ENCODE measurements around the gene COA8. TPM values are rescaled to one million over a fixed set of nuclear protein-coding genes. Genes with fewer than 3 reads are reported as not detected.

Gene COA8
- total and polyA plus RNA-seq, 2 of the 13 experiments (the other 11 are each of a cell fraction or from before 2014, with no cell fraction given), result 10.9 to 25.1 TPM

DNA sequence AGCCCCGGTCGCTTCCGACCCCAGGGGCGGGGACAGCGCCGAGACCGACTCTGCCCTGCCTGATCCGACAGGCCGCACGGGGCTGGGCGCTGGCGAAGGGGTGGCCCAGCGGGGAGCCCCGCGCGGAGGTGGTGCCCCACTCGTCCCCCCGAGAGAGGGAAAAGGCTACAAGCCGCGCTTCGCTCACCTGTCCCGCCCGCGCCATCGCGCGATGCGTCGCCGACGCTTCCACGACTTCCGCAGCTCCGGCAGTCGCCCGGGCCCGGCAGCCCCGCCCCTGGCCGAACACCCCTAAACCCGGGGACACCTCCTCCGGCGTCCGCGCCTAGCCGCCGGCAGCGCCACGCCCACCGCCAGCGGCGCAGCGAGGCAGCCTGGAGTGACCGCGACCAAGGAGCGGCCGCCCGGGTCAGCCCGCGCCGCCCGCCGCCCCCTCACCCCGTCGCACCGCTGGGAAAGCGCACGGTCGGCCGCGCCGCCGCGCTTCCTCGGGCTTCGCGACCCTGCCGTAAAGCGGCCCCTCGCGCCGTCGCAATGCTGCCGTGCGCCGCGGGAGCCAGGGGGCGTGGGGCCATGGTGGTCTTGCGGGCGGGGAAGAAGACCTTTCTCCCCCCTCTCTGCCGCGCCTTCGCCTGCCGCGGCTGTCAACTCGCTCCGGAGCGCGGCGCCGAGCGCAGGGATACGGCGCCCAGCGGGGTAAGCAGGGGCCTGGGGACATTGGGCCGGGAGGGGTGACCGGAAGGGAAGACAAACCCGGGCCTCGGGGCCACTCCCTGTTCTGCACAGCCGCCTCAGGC, at the start of gene COA8, which contains the start of gene BAG5 (continued):
- TF ChIP-seq KLF16 (CRISPR knock-in tag; IDR thresholded peaks at IDR 0.05), result peak in 1 of 2 experiments; percentile 62; a peak in 1 of 4 replicates
- TF ChIP-seq, protein P1, sequence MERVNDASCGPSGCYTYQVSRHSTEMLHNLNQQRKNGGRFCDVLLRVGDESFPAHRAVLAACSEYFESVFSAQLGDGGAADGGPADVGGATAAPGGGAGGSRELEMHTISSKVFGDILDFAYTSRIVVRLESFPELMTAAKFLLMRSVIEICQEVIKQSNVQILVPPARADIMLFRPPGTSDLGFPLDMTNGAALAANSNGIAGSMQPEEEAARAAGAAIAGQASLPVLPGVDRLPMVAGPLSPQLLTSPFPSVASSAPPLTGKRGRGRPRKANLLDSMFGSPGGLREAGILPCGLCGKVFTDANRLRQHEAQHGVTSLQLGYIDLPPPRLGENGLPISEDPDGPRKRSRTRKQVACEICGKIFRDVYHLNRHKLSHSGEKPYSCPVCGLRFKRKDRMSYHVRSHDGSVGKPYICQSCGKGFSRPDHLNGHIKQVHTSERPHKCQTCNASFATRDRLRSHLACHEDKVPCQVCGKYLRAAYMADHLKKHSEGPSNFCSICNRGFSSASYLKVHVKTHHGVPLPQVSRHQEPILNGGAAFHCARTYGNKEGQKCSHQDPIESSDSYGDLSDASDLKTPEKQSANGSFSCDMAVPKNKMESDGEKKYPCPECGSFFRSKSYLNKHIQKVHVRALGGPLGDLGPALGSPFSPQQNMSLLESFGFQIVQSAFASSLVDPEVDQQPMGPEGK (CRISPR knock-in tag; IDR thresholded peaks at IDR 0.05), result peak; percentile 94
- no peak for TF ChIP-seq MTF1 (CRISPR knock-in tag; IDR thresholded peaks at IDR 0.05)
- TF ChIP-seq BHLHE40 (IDR thresholded peaks at IDR 0.05; ENCODE audit: low read length), result no peak
- TF ChIP-seq MIXL1 (CRISPR knock-in tag; IDR thresholded peaks at IDR 0.05), result no peak
- TF ChIP-seq ZNF782 (CRISPR knock-in tag; IDR thresholded peaks at IDR 0.05; ENCODE audit: borderline replicate concordance), result 0 out of 2 replicates have a peak, but pooled peaks have one; percentile 51
- TF ChIP-seq, protein P2, sequence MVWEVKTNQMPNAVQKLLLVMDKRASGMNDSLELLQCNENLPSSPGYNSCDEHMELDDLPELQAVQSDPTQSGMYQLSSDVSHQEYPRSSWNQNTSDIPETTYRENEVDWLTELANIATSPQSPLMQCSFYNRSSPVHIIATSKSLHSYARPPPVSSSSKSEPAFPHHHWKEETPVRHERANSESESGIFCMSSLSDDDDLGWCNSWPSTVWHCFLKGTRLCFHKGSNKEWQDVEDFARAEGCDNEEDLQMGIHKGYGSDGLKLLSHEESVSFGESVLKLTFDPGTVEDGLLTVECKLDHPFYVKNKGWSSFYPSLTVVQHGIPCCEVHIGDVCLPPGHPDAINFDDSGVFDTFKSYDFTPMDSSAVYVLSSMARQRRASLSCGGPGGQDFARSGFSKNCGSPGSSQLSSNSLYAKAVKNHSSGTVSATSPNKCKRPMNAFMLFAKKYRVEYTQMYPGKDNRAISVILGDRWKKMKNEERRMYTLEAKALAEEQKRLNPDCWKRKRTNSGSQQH (CRISPR knock-in tag; IDR thresholded peaks at IDR 0.05; ENCODE audit: low read depth), result 0 out of 2 replicates have a peak, but pooled peaks have one; percentile 41
- peak; percentile 61 for TF ChIP-seq ZNF790 (CRISPR knock-in tag; IDR thresholded peaks at IDR 0.05; ENCODE audit: borderline replicate concordance)
- no peak for TF ChIP-seq ATF1 (CRISPR knock-in tag; IDR thresholded peaks at IDR 0.05)
- no peak for TF ChIP-seq FOXP1 (IDR thresholded peaks at IDR 0.05)
- no peak for TF ChIP-seq FOXP1 (CRISPR knock-in tag; IDR thresholded peaks at IDR 0.05)
- TF ChIP-seq, protein P3, sequence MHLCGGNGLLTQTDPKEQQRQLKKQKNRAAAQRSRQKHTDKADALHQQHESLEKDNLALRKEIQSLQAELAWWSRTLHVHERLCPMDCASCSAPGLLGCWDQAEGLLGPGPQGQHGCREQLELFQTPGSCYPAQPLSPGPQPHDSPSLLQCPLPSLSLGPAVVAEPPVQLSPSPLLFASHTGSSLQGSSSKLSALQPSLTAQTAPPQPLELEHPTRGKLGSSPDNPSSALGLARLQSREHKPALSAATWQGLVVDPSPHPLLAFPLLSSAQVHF (CRISPR knock-in tag; IDR thresholded peaks at IDR 0.05), result no peak
- peak; percentile 65; the same call in 1 of the 2 replicates for TF ChIP-seq ZNF274 (CRISPR knock-in tag; IDR thresholded peaks at IDR 0.05)
- TF ChIP-seq, protein P4, sequence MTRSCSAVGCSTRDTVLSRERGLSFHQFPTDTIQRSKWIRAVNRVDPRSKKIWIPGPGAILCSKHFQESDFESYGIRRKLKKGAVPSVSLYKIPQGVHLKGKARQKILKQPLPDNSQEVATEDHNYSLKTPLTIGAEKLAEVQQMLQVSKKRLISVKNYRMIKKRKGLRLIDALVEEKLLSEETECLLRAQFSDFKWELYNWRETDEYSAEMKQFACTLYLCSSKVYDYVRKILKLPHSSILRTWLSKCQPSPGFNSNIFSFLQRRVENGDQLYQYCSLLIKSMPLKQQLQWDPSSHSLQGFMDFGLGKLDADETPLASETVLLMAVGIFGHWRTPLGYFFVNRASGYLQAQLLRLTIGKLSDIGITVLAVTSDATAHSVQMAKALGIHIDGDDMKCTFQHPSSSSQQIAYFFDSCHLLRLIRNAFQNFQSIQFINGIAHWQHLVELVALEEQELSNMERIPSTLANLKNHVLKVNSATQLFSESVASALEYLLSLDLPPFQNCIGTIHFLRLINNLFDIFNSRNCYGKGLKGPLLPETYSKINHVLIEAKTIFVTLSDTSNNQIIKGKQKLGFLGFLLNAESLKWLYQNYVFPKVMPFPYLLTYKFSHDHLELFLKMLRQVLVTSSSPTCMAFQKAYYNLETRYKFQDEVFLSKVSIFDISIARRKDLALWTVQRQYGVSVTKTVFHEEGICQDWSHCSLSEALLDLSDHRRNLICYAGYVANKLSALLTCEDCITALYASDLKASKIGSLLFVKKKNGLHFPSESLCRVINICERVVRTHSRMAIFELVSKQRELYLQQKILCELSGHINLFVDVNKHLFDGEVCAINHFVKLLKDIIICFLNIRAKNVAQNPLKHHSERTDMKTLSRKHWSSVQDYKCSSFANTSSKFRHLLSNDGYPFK (CRISPR knock-in tag; IDR thresholded peaks at IDR 0.05; ENCODE audit: borderline replicate concordance), result peak; percentile 43; the same call in 1 of the 2 replicates
- TF ChIP-seq ZBTB7A (CRISPR knock-in tag; IDR thresholded peaks at IDR 0.05), result peak; percentile 93
- TF ChIP-seq ZNF562 (CRISPR knock-in tag; IDR thresholded peaks at IDR 0.05; ENCODE audit: borderline replicate concordance), result no peak
- TF ChIP-seq, protein P5, sequence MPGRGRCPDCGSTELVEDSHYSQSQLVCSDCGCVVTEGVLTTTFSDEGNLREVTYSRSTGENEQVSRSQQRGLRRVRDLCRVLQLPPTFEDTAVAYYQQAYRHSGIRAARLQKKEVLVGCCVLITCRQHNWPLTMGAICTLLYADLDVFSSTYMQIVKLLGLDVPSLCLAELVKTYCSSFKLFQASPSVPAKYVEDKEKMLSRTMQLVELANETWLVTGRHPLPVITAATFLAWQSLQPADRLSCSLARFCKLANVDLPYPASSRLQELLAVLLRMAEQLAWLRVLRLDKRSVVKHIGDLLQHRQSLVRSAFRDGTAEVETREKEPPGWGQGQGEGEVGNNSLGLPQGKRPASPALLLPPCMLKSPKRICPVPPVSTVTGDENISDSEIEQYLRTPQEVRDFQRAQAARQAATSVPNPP (CRISPR knock-in tag; IDR thresholded peaks at IDR 0.05), result 0 out of 2 replicates have a peak, but pooled peaks have one; percentile 23
- peak; percentile 72 for TF ChIP-seq SRY (CRISPR knock-in tag; IDR thresholded peaks at IDR 0.05)
- no peak for TF ChIP-seq ZNF7 (CRISPR knock-in tag; IDR thresholded peaks at IDR 0.05)
- peak; percentile 85; the same call in 1 of the 2 replicates for TF ChIP-seq MYC (CRISPR knock-in tag; IDR thresholded peaks at IDR 0.05; ENCODE audit: borderline replicate concordance)

Data from HepG2 (cell line).